Measurements from ENCODE around the gene PRKRA. TPM values are rescaled to one million over a fixed set of nuclear protein-coding genes. Genes with fewer than 3 reads are reported as not detected.

PRKRA gene
- total and polyA plus RNA-seq, 2 of the 13 experiments (the other 11 are each of a cell fraction or from before 2014, with no cell fraction given): 53.1 to 74.7 TPM

- TF ChIP-seq E2F5 (CRISPR knock-in tag; conservative IDR thresholded peaks at IDR 0.05) (peak; percentile 79), BRD4 (CRISPR knock-in tag; IDR thresholded peaks at IDR 0.05) (peak; percentile 65; the same call in 1 of the 2 replicates), EZH2 (conservative IDR thresholded peaks at IDR 0.05; ENCODE audit: low read depth, low read length) (no peak), IRX3 (CRISPR knock-in tag; IDR thresholded peaks at IDR 0.05; ENCODE audit: borderline replicate concordance, low read depth) (no peak), ZKSCAN8 (CRISPR knock-in tag; IDR thresholded peaks at IDR 0.05; ENCODE audit: borderline replicate concordance) (peak; percentile 44; the same call in 1 of the 2 replicates), EHMT2 (IDR thresholded peaks at IDR 0.05; ENCODE audit: borderline replicate concordance, low read depth, low read length) (no peak), SAFB2 (CRISPR knock-in tag; IDR thresholded peaks at IDR 0.05; ENCODE audit: borderline replicate concordance, low read depth) (peak; percentile 99), PREB (CRISPR knock-in tag; IDR thresholded peaks at IDR 0.05) (no peak), HOXA3 (CRISPR knock-in tag; IDR thresholded peaks at IDR 0.05) (peak; percentile 73), TOPORS (CRISPR knock-in tag; IDR thresholded peaks at IDR 0.05) (0 out of 2 replicates have a peak, but pooled peaks have one; percentile 17), KAT8 (CRISPR knock-in tag; IDR thresholded peaks at IDR 0.05) (peak; percentile 88), ZBTB7A (CRISPR knock-in tag; IDR thresholded peaks at IDR 0.05) (0 out of 2 replicates have a peak, but pooled peaks have one; percentile 35), JDP2 (CRISPR knock-in tag; IDR thresholded peaks at IDR 0.05; ENCODE audit: borderline replicate concordance) (no peak), ZNF383 (CRISPR knock-in tag; IDR thresholded peaks at IDR 0.05; ENCODE audit: borderline replicate concordance) (no peak), ZNF788 (CRISPR knock-in tag; IDR thresholded peaks at IDR 0.05; ENCODE audit: borderline replicate concordance) (peak; percentile 98), ZNF709 (CRISPR knock-in tag; IDR thresholded peaks at IDR 0.05) (peak; percentile 90; the same call in 1 of the 2 replicates), MYNN (CRISPR knock-in tag; IDR thresholded peaks at IDR 0.05; ENCODE audit: low read depth) (no peak; the same call in 1 of the 2 replicates), LBX2 (CRISPR knock-in tag; IDR thresholded peaks at IDR 0.05; ENCODE audit: borderline replicate concordance) (no peak), ZNF20 (CRISPR knock-in tag; IDR thresholded peaks at IDR 0.05) (no peak), PITX1 (CRISPR knock-in tag; IDR thresholded peaks at IDR 0.05) (peak; percentile 65), SRY (CRISPR knock-in tag; IDR thresholded peaks at IDR 0.05) (peak; percentile 63; the same call in 1 of the 2 replicates), TCF12 (IDR thresholded peaks at IDR 0.05) (no peak), TCF12 (CRISPR knock-in tag; IDR thresholded peaks at IDR 0.05) (peak; percentile 96), MXD4 (CRISPR knock-in tag; IDR thresholded peaks at IDR 0.05) (peak; percentile 95)
- TF ChIP-seq, protein P1, sequence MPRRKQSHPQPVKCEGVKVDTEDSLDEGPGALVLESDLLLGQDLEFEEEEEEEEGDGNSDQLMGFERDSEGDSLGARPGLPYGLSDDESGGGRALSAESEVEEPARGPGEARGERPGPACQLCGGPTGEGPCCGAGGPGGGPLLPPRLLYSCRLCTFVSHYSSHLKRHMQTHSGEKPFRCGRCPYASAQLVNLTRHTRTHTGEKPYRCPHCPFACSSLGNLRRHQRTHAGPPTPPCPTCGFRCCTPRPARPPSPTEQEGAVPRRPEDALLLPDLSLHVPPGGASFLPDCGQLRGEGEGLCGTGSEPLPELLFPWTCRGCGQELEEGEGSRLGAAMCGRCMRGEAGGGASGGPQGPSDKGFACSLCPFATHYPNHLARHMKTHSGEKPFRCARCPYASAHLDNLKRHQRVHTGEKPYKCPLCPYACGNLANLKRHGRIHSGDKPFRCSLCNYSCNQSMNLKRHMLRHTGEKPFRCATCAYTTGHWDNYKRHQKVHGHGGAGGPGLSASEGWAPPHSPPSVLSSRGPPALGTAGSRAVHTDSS (CRISPR knock-in tag; conservative IDR thresholded peaks at IDR 0.05): no peak
- TF ChIP-seq, protein P2, sequence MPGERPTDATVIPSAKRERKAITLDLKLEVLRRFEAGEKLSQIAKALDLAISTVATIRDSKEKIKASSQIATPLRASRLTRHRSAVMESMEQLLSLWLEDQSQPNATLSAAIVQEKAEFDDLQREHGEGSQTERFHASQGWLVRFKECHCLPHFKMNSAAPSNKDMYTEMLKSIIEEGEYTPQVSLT (CRISPR knock-in tag; IDR thresholded peaks at IDR 0.05; ENCODE audit: borderline replicate concordance, low read depth): peak; percentile 6; the same call in 1 of the 2 replicates
These were observed at the start of gene PRKRA, which contains the start of gene PJVK (continued) for GRCh38 chr2:178450774-178451525.
